ENCODE results near the gene MEGF11.
"Not testable (repeated sequence)": the region's sequence is repeated elsewhere in the genome, so short reads cannot be mapped to it uniquely, and the experiment has no call there.

Gene MEGF11

DNA sequence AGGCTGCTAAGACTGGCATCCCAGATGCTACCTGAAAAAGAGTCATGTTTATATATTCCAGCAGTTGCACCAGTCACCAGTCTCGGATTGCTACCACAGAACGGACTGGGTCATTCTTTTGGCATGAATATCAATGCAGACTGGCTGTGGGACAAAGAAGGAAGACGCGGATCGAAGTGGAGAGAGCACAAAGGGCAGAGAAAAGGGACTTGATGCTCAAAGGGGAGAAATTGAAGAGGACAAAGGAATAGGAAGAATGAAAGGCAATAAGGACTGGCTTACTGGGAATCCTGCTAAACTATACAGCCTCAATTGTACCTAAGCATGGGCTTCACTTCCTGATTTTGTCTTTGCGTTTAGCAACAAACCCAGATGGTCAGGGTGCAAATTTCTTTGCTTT is 24.5 kb upstream of the MEGF11 start:
- no peak for DNase-seq (ENCODE audit: extremely low spot score, insufficient read length, low read depth)
- FAIRE-seq: no peak

DNA sequence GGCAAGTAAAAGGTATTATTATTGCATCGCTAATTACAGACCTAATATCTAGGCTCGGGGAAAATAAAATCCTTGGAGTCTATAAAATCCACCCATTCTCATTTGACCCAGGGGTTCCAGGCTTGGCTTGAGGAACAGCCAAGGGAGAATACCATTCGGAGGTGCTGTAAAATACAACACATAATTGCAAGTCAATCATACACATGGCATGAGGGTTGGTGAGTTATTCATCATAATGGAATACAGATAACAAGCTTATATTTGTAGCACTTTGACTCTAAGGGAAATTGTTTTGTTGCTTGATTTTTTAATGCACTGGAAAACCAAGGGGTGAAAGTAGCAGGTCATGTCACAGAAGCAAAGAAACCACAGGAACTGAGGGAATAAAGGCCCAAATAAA is 23.0 kb upstream of the MEGF11 start:
- DNase-seq (ENCODE audit: extremely low spot score, insufficient read length, low read depth) (no peak), FAIRE-seq (no peak)

DNA sequence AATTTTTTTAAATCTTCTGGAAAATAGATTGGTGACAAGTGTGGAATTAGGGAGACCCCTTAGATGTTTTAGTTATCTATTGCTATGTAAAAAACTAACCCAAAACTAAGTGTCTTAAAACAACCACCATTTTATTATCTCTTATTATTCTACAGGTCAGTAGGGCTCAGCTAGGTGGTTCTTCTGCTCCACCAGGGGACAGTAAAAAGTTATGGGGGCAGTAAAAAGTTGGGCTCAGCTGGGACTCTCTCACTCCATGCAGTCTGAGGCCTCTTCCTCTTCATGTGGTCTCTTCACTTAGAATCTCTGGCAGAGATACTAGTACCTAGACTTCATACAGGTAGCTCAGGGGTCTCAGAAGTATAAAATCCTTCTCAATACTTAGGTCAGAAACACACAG is 21.8 kb upstream of the MEGF11 start:
- DNase-seq (ENCODE audit: extremely low spot score, insufficient read length, low read depth): no peak
- FAIRE-seq: no peak

DNA sequence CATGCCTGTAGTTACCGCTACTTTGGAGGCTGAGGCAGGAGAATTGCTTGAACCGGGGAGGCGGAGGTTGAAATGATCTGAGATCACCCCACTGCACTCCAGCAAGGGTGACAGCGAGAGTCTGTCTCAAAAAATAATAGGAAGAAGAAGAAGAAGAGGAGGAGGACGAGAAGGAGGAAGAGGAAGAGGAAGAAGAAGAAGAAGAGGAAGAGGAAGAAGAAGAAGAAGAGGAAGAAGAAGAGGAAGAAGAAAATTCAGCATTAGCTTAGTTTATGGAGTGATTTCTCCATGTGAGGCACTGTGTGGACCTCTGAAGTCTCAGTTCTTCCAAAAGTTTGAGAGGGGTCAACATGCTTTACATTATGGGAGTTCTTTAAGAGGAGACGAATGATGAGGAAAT is 17.4 kb upstream of the MEGF11 start:
- FAIRE-seq (no peak), DNase-seq (ENCODE audit: extremely low spot score, insufficient read length, low read depth) (no peak)

DNA sequence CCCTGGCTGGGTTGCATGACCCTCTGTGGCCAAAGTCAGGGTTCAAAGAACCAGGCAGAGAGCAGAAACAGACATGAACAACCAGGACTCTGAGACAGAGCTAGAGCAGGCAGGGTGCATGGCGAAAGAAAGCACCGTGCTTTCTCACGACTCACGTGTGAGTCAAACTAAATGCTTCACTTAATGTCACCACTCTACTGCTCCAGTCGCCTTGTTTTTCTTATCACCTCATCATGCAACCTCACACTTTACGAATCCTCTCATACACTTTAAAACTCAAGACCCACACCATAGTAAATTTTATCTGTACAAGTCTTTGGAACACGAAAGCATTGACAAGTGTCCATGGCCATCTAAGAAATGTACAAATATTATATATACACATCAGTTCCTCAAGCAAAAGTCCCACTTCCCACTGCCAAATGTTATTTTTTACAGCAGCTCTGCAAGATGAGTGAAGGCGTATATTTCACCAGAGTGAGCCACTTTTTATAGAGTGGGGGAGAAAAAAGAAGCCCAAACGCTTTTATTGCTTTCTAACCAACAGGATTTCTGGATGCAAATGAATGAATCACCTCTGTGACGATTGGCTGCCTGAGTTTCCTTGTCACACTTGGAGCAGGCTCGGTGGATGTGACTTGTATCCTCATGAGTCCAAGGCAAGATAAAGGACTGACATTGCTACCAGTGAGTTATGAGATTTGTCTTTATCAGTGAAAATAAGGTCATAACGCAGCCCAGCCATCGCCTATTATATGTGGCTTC is 16.0 kb upstream of the MEGF11 start:
- no peak for DNase-seq (ENCODE audit: extremely low spot score, insufficient read length, low read depth)
- no peak for FAIRE-seq

DNA sequence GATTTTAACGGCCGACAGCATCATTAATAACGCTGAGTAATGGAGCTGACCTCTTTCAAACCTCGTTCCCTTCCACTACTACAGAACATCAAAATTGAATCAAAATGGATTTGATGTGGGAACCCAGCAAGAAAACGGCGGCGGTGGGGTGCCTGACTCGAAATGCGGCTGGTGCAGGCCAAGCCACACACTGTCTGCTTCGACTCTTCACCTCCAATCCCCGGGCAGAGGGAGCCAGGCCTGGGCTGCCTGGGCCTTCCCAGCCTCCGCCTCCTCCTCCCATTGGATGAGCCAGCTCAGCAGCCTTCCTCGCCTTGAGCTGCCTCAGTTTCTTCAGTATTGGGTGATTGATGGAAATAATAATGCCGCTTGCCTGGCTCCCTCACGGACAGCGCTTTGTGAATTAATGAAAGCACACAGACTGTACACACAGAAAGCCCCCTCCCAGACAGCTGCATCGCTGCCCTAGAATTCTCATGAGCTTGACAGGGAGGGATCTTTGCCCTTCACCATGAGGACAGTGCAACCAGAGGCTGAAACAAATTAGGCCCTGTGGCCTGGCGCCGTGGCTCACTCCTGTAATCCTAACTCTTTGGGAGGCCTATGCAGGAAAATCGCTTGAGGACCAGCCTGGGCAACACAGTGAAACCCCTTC is 11.4 kb upstream of the MEGF11 start:
- DNase-seq (ENCODE audit: extremely low spot score, insufficient read length, low read depth) (no peak), FAIRE-seq (no peak)

DNA sequence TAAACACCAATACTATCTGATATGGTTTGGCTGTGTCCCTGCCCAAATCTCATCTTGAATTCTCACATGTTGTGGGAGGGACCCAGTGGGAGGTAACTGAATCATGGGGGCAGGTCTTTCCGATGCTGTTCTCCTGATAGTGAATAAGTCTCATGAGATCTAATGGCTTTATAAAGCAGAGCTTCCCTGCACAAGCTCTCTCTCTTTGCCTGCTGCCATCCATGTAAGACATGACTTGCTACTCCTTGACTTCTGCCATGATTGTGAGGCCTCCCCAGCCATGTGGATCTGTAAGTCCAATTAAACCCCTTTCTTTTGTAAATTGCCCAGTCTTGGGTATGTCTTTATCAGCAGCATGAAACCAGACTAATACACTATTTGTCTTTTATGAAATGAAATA is 9.3 kb upstream of the MEGF11 start:
- not testable (repeated sequence) for DNase-seq (ENCODE audit: extremely low spot score, insufficient read length, low read depth); FAIRE-seq

DNA sequence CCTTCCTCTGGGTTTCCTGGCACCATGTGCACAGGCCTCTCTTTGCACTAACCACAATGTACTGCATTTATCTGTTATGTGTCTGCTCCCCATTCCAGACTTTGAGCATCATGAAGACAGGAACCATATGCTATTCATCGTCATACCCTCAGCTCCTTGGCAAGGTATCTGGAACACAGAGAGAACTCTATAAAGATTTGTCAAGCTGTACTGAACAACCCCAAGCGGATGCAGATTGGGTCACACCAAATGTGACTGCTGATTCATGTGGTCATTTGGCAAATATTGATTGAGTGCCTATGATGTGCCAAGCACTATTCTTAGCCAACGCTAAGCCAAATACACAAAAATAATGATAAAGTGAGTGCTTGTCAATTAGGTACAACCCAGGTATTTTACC is 7.5 kb upstream of the MEGF11 start:
- FAIRE-seq (no peak), DNase-seq (ENCODE audit: extremely low spot score, insufficient read length, low read depth) (no peak)

DNA sequence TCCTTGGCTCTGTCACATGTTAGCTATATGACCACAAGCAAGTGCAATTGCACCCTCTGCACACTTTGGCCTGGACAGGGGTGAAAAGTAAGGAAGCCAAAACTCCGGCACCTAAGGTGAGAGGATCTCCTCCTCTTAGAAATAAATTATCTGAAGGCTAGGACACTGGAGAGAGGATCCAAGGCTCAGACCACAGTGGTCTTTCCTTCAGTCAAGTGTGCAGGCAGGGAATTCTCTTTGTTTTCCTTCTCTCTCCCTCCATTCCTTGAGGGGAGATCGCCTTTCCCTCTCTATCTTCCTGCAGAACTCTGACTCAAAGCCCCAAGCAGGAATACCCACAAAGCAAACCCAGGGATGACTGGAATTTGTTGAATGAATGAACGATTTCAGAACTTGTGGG is 3.1 kb upstream of the MEGF11 start:
- FAIRE-seq (no peak), DNase-seq (ENCODE audit: extremely low spot score, insufficient read length, low read depth) (no peak)

DNA sequence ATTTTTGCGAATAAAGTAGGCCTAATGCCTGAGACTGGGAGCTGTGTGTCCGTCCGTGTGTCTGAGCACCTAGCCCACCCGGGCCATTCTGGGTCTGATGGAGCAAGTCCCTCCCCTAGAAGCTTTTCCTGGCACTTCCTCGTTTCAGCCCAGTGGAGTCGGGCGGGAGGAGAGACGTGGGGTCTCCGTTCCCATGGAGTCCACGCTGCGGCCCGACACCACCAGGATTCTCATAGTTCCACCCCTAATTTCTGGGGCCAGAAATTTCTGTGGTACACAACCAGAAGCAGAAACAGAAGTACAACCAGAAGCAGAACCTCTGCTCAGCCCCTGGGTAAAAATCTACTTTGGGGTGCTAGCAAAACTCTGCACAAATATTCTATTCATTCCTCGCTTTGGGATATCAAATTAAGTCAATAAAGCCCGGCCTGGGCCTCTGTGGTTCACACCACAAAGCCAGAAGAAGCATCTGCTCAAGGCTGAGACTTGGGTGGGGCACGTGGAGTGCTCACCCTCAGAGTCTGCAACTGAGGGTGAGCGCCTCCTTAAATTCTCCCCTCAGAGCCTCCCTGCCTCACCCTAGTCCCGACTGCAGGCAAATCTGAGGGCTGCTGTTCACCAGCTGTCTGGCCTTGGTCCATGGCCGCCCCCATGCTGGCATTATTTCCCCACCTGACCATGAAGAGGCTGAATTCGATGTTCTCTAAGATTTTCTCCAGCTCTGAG is 1.6 kb upstream of the MEGF11 start:
- DNase-seq (ENCODE audit: extremely low spot score, insufficient read length, low read depth) (no peak), FAIRE-seq (no peak)

DNA sequence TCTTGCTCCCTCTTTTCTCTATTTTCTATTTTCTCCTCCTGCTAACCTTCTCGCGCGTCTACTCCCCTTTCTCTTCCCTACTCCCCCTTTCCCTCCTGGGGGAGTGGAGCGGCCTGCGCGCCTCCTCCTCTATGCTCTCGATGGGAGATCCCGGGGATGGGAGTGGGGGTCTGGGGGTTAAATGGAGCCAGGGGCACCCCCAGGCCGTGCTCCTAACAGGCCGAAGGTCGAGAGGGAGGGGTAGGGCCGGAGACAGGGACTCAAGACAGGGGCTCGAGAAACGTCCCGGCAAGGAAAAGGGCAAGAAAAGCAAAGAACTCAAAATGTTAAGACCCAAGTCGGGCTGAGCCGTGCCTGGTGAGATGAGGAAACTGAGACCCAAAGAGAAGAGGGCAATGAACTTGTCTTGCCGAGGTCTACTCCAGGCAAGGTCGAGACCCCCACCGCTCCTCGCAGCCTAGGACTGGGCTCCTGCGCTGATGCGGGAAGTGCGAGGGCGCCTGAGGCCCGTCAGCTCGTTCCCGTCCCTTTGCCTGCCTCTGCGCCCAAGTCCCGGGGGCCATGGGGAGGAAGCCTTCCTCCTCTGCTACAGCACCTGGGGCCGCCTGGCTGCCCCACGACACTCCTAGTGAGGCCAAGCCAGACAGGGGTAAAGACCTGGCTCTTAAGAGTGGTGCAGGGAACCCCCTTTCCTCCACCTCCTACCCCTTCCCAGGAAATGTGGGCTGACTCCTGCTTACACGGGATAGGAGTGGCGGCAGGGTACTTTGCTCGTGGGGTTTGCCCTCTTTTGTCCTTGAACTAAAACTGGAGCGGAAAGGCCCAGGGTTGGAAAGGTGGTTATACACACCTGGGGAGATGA is 770 bp upstream of the MEGF11 start:
- DNase-seq (ENCODE audit: extremely low spot score, insufficient read length, low read depth) (no peak), FAIRE-seq (no peak)

DNA sequence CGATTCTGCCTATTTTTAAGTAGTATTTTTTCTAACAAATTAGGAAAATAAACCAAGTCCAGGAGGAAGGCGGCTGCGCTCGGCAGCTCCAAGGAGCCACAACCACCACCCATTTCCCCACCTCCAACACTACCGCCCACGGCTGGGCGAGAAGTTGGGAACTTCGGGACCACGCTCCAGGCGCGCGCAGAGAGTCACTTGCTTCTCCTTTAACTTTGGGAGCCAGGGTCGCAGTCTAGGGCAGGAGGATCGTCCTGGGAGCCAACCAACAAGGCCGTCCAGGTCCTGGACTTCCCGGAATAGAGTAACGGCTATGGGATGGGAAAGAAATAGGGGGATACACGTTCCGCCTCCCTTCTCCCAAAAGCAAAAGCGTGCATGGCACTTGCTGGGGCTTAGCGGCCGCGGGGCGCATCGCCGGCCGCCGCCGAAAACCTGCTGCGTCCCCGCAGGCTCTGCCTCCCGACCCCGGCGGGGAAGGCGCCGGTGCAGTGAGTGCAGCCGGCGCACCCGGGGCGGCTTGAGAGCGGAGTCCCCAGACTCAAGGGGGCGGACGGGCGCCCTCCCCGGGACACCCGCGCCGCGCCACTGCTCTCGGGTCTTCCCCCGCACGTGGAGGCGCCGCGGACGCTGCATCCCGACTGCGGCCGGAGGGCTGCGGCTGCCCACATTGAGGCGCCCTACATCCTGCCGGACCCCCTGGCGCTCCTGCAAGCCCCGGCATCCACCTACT is 699 bp downstream of the MEGF11 start:
- FAIRE-seq (no peak), DNase-seq (ENCODE audit: extremely low spot score, insufficient read length, low read depth) (peak; percentile 12)

DNA sequence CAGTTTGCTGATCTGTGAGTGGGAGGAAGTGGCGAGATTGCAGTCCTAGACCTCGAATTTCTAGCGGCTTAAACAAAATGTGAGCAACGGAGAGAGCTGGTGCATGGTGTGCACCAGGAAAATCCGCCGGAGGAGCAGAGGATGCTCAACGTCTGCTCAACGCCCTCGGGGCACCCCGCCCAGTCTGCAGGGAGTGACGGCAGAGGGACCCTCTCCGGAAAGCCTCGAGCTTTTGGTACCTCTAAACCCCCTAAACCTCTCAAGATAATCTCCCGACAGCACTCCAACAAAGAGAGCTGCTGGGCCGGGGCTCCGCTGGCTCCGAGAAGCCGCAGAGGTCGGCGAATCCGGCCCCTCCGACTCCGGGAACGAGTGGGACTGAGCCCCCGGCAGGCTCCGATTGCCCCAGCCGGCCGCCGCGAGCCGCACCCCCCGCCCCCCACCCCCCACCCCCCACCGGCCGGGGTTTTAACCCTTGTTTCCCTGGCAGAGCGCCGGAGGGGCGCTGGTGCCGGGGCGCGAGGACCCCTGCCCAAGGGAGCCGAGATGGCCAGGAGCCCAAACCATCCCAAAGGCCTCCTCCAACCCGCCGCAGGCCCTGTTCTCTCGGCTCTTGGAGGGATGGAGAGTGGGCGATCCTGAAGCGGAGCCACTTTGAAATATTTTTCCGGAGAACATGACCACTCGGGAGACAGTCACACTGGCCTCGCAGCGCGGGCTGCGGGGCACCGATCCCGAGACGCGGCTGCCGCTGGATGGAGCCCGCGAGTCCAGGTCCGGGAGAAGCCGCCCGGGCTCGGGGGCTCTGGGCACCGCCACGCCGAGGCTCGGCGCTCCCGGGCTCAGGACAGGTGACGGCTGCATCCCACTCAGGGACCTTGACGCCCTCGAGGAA is 1.5 kb downstream of the MEGF11 start:
- DNase-seq (ENCODE audit: extremely low spot score, insufficient read length, low read depth) (peak; percentile 61), FAIRE-seq (no peak)

DNA sequence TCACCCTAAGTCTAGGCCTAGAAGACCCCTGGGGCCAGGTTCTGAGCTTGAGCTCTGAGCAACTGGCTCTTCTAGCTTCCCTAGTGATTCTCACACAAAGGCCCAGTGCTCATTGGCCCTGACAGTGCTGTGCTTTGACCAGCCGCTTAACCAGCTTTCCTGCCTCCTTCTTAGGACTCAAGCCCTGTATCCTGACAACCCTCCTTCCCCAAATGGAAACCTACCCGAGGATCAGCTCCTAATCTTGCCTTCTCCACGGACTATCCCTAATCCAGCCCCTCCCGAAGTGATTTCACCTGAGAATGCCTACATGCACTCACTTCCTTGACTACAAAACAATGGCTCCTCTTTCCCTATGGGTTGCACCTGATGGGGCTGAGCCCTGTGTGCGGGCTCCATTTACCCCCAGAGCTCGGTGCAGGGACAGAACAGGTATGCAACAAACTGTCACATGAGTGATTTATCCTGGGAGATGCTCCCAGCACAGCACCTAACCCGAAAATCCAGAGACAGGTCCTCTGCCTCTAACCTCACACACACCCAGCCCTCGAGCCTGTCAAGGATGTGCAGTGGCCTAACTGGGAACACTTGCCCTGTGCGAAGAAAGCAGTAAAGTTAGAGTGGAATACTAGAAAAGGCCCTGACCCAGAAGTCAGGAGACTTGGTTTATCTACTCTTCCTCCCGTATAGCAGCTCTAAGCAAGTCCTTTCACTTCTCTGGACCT is 2.3 kb downstream of the MEGF11 start:
- peak; percentile 29 for FAIRE-seq

DNA sequence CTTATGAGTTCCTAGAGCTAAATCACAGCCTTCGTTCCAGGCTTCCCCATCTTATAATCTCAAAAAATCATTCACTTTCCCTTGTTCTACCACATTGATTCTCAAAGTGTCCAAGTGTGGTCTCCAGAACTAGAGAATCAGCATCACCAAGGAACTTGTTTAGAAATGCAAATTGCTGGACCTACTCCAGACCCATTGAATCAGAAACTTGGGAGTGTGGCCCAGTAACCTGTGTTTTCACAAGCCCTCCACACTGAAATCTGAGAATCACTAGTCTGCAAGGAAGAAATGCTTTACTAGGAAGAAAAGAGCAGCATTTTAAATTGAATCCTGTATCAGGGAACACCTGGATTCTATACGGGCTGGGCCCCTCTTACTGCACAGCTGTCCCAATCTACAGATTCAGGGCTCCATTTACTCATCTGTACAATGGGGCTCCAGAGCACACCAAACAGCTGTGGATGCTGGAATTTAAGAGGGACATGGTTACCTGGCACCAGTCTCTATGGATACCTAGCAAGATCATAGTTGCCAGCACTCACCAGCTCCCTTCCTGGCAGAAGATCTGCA is 3.9 kb downstream of the MEGF11 start:
- no peak for DNase-seq (ENCODE audit: extremely low spot score, insufficient read length, low read depth)
- no peak for FAIRE-seq

More for the DNA sequence above, 2.3 kb downstream of the MEGF11 start:
- no peak for DNase-seq (ENCODE audit: extremely low spot score, insufficient read length, low read depth)

DNA sequence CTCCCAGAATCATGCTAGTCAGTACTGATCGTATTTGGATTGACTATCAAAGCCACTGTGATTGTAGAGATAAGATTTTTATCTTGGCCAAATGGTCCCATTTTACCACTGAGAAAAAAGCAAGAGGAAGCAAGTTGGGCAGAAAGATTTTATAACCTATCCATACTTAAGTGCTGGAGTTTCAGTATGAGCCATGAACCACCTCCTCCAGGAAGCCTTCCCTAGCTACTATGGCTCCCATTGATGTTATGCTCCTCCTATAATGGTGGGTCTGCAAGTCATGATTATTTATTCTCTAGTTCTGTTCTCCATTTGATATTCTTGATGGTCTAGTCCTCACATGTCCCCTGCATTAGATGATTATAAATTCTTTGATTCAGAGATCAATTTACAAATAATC is 6.6 kb downstream of the MEGF11 start:
- FAIRE-seq (no peak), DNase-seq (ENCODE audit: extremely low spot score, insufficient read length, low read depth) (no peak)

DNA sequence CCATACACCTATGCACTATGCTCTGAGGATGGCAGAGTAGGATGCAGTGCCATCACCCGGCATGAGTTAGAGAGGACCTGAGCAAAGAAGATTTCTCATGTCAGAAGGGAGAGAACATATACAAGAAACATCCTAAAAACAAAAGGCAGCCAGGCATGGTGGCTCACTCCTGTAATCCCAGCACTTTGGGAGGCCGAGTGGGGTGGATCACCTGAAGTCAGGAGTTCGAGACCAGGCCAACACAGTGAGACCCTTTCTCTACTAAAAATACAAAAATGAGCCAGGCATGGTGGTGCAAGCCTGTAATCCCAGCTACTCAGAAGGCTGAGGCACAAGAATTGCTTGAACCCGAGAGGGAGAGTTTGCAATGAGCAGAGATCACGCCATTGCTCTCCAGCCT is 7.7 kb downstream of the MEGF11 start:
- not testable (repeated sequence) for FAIRE-seq; DNase-seq (ENCODE audit: extremely low spot score, insufficient read length, low read depth)

DNA sequence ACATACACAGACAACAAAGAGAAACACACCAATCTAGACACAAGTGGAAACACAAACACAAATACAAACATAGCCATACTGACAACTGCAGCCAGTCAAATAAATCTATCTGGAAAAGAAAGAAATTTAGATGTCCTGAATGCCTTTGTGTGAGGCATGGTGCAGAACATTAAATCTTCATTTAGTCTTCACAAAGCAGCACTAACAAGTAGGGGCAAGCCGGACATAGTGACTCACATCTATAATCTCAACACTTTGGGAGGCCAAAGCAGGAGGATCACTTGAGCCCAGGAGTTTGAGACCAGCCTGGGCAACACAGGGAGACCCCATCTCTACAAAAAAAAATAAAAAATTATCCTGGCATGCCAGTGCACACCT is 11.7 kb downstream of the MEGF11 start:
- DNase-seq (ENCODE audit: extremely low spot score, insufficient read length, low read depth) (no peak), FAIRE-seq (no peak)

Data from GM18507 (cell line).